AG04450 (cell line): Measurements from ENCODE around the gene FARS2. TPM values are rescaled to one million over a fixed set of nuclear protein-coding genes. Genes with fewer than 3 reads are reported as not detected.

ENCODE experiments used
- CTCF ChIA-PET: fragments of 300-600, 350-600 bp; formaldehyde crosslinking; extraction: SDS; loops from one replicate; lab custom pipeline; 2022; ENCODE audit warnings: antibody characterized with exemption, inconsistent platforms; lab: Charles Lee
- POLR2A ChIA-PET: fragments of 350-600 bp; formaldehyde crosslinking; extraction: SDS; loops from one replicate; lab custom pipeline; 2021; ENCODE audit warnings: antibody characterized with exemption, inconsistent platforms; lab: Yijun Ruan, JAX
- DNase-seq: peaks from one replicate; pipeline ENCODE4 v3.0.0-alpha.2; 2011; ENCODE audit warnings: low read depth, low spot score
- H3K27ac ChIP-seq: one replicate; pipeline ENCODE4 v1.5.1; 2012; ENCODE audit warnings: low read depth, low read length, control low read depth
- H3K27me3 ChIP-seq: one replicate; pipeline ENCODE4 v1.6.0; 2012; ENCODE audit warnings: low read length; ENCODE audit not compliant: control insufficient read depth, insufficient read depth
- H3K4me3 ChIP-seq: 2 replicates; pipeline ENCODE4 v1.5.1; 2011; ENCODE audit warnings: mild to moderate bottlenecking, low read depth, low read length, control low read depth
- H3K9me3 ChIP-seq: 2 replicates; pipeline ENCODE4 v1.5.1; 2012; ENCODE audit warnings: low read length; ENCODE audit not compliant: control insufficient read depth, insufficient read depth
- polyA plus RNA-seq: library from polyadenylated mRNA; depleted of rRNA; stranded (reverse); fragments of >200 nt; gene quantifications from 2 replicates; pipeline ENCODE4 v1.2.3, GENCODE V29; 2011
- TF ChIP-seq, protein P1 (sequence below): IDR thresholded peaks from 2 replicates; pipeline ENCODE4 v1.5.1; 2011; ENCODE audit warnings: low read depth, low read length, control low read depth, inconsistent platforms

FARS2 gene
- polyA plus RNA-seq, 1 experiment = 14.0 TPM

DNA sequence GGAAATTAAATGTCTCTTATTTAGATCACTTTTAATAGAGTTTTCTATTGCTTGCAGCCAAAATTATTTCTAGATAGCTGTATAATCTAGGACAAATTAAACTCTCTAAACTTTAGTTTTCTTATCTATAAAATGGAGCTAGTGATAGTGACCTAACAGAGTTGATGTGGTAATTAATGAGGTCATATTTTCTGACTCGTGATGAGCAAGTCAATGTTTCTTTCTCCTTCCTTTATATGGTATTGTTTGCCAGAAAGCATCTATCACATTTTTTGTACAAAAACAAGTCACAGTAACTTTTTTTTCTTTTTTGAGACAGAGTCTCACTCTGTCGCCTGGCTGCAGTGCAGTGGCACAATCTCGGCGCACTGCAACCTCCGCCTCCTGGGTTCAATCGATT, 267.7 kb downstream of the FARS2 start:
- ChIA-PET POLR2A (no interaction called here), CTCF (no interaction called here)
- H3K27ac ChIP-seq = no peak overlapping the region
- no peak overlapping the region for H3K4me3 ChIP-seq
- no peaks in the 10 kb centered on the region for H3K9me3 ChIP-seq
- DNase-seq = no peak
- TF ChIP-seq, protein P1, sequence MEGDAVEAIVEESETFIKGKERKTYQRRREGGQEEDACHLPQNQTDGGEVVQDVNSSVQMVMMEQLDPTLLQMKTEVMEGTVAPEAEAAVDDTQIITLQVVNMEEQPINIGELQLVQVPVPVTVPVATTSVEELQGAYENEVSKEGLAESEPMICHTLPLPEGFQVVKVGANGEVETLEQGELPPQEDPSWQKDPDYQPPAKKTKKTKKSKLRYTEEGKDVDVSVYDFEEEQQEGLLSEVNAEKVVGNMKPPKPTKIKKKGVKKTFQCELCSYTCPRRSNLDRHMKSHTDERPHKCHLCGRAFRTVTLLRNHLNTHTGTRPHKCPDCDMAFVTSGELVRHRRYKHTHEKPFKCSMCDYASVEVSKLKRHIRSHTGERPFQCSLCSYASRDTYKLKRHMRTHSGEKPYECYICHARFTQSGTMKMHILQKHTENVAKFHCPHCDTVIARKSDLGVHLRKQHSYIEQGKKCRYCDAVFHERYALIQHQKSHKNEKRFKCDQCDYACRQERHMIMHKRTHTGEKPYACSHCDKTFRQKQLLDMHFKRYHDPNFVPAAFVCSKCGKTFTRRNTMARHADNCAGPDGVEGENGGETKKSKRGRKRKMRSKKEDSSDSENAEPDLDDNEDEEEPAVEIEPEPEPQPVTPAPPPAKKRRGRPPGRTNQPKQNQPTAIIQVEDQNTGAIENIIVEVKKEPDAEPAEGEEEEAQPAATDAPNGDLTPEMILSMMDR = no peak
- no peaks in the 10 kb centered on the region for H3K27me3 ChIP-seq

DNA sequence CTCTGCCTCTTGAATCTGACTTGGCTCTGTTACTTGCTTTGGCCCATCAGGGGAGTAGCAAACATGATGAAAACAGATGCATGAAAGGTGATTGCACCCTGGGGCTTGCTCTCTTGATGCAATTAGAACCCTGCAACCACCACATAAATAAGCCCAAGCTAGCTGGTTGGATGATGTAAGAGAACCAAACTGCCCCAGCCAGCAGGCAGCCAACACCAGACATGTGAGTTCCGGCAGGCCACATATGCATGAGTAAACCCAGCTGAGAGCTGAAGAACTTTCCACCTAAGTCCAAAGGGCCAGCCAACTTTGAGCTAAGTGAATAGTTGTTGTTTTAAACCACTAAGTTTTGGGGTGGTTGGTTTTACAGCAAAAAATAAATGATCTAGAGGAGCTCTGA, 268.4 kb downstream of the FARS2 start:
- DNase-seq = no peak
- CTCF ChIA-PET = interaction anchor here (2.0 kb wide), 1 partner anchor 59 kb away, joined by 6 read pairs; no protein-coding TSS in a partner anchor
- H3K27ac ChIP-seq = no peak overlapping the region
- TF ChIP-seq, protein P1 = no peak
- H3K9me3 ChIP-seq = no peaks in the 10 kb centered on the region
- no peaks in the 10 kb centered on the region for H3K27me3 ChIP-seq
- POLR2A ChIA-PET = no interaction called here
- H3K4me3 ChIP-seq = no peak overlapping the region

DNA sequence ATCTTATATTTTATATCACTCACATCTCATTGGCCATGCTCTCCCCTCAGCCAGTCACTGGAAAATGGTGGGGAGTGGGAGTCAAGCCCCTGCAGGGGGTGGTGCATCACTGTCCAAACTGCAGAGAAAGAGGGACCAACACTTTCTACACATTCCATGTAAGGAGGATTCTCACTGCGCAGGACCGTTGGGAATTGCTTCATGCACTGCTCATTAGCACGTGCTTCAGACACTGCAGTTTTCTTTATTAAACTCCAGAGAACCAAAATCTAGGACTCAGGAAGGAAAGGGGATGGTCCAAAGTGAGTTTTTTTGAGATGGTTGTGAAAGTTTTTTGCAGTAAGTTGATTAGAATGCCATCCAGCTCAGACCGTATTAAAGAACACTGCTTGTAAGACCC, 269.8 kb downstream of the FARS2 start:
- POLR2A ChIA-PET = no interaction called here

DNA sequence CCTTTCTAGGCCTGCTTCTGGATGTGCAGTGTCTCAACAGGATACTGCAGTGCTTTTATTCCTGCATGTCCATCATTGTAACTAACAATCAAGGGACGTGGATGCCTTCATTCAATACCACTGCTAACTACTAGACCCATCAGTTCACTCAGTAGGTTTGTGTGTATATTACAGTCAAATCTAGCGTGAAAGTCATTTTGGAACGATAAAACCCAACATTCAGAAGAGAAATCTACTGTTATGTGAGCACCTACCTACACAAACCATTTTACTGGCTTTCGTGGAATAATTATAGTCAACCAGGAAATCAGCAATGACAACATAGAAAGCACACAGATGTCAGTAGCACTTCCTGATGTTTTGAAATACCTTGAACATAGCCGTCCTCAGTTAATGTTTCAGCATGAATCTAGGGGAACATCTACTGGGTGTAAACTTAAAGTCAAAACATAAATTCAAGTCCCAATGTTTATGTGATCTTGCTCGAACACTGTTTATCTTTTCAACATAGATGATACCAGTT, 270.6 kb downstream of the FARS2 start:
- H3K4me3 ChIP-seq = no peak overlapping the region
- H3K9me3 ChIP-seq = no peaks in the 10 kb centered on the region
- H3K27ac ChIP-seq = no peak overlapping the region
- no peaks in the 10 kb centered on the region for H3K27me3 ChIP-seq
- ChIA-PET POLR2A (no interaction called here), CTCF (no interaction called here)
- DNase-seq = no peak
- TF ChIP-seq, protein P1 = no peak

More for the DNA sequence above, 269.8 kb downstream of the FARS2 start:
- CTCF ChIA-PET = interaction anchor here (2.0 kb wide), 1 partner anchor 60 kb away, joined by 6 read pairs; no protein-coding TSS in a partner anchor
- TF ChIP-seq, protein P1 = no peak
- H3K27me3 ChIP-seq = no peaks in the 10 kb centered on the region
- no peaks in the 10 kb centered on the region for H3K9me3 ChIP-seq
- DNase-seq = no peak
- no peak overlapping the region for H3K27ac ChIP-seq
- H3K4me3 ChIP-seq = no peak overlapping the region

DNA sequence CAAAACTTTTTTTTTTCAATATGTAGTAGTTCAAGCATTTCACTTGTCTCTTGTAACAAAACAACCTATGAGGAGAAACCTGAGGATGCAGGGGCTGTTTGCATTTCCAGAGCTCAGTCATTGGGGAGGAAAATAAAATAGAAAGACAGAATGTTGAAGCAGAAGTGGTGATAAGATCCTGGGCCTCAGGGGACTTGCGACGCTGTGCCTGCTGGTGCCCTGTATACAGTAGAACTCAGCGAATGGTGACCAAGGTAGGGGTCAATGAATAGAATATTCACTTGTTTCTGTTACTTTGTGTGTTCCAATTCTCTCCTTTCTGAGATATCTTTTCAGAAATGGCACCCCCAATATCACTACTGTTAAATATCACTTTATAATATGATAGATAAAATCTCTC, 271.6 kb downstream of the FARS2 start:
- no peak for DNase-seq
- POLR2A ChIA-PET = no interaction called here
- CTCF ChIA-PET = no interaction called here
- no peak overlapping the region for H3K4me3 ChIP-seq
- TF ChIP-seq, protein P1 = no peak
- no peak overlapping the region for H3K27ac ChIP-seq
- H3K27me3 ChIP-seq = no peaks in the 10 kb centered on the region
- H3K9me3 ChIP-seq = no peaks in the 10 kb centered on the region
